ENCODE measurements around the gene SEMA4B. TPM values are rescaled to one million over a fixed set of nuclear protein-coding genes. Genes with fewer than 3 reads are reported as not detected.

SEMA4B gene
- total and polyA plus RNA-seq, 2 donors (not counting 1 experiment from before 2014, with no cell fraction given), result 285 to 336 TPM

DNA sequence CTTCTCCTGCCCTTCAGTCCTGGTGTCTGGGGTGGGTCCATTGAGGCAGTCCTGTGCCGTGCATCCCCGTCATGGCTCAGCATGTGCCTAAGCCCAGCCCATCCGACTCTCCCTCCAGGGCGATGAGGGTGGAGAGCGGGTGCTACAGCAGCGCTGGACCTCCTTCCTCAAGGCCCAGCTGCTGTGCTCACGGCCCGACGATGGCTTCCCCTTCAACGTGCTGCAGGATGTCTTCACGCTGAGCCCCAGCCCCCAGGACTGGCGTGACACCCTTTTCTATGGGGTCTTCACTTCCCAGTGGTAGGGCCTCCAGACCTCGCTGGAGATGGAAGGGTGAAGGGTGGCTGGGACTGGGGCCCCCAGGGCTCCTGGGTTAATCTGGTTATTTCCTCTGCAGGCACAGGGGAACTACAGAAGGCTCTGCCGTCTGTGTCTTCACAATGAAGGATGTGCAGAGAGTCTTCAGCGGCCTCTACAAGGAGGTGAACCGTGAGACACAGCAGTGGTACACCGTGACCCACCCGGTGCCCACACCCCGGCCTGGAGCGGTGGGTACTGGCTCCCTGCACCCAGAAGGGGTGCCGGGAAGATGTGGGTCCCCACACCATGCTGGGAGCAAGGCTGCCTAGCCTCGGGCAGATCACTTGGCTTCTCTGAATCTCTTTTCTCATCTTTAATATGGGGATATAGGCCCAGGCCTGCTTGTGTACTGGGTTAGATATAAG is 22.5 kb downstream of the SEMA4B start:
- H3K79me2 ChIP-seq (ENCODE audit: control insufficient read depth, insufficient read depth, low read length), result peaks cover 66% of the 10 kb centered on the region
- H3K36me3 ChIP-seq (replicated peaks in 1 of 2; ENCODE audit: control extremely low read depth in 1 of 2, control insufficient read depth in 1 of 2, extremely low read depth in 1 of 2, insufficient read depth in 2 of 2, low read length in 1 of 2), result peaks cover 0 to 94% of the 10 kb centered on the region in 2 experiments
- H3K9me3 ChIP-seq (ENCODE audit: control extremely low read depth in 1 of 3, control insufficient read depth in 2 of 3, insufficient read depth in 1 of 3, low read length in 2 of 3), result no peaks in the 10 kb centered on the region
- ChIA-PET POLR2A (interaction anchor here (0.6 to 0.7 kb wide), 2 partner anchors 60 to 213 kb away, joined by 3 read pairs; no protein-coding TSS in a partner anchor), CTCF (interaction anchor here (1.0 to 12.6 kb wide), 3 partner anchors 9 to 32 kb away, joined by 6 to 274 read pairs (median 169); partner anchors contain the start of gene SEMA4B)
- Mint-ChIP-seq H3K27me3 (no peaks in the 10 kb centered on the region), H3K4me3 (no peak overlapping the region), H3K27ac (peak overlapping the region; percentile 37), H3K9me3 (ENCODE audit: insufficient read depth) (no peaks in the 10 kb centered on the region), H3K4me1 (peaks cover 30% of the 10 kb centered on the region)
- 96% methylated on average over 17 of the region's 22 CpGs for WGBS (ENCODE audit: insufficient coverage)
- H3K27ac ChIP-seq (ENCODE audit: low read length in 2 of 2), result peak overlapping the region in 1 of 2 donors; percentile 23
- H3K27me3 ChIP-seq (replicated peaks in 1 of 4; ENCODE audit: control extremely low read depth in 1 of 4, control insufficient read depth in 3 of 4, insufficient read depth in 4 of 4, low read length in 3 of 4), result no peaks in the 10 kb centered on the region
- H2AFZ ChIP-seq (ENCODE audit: insufficient read depth, low read depth, low read length, poor library complexity, severe bottlenecking), result no peak overlapping the region
- no peak overlapping the region for H3K4me2 ChIP-seq (replicated peaks; ENCODE audit: low read depth, low read length, poor library complexity, severe bottlenecking)
- no peak overlapping the region for H3K9ac ChIP-seq (ENCODE audit: low read length)
- H3K4me3 ChIP-seq (ENCODE audit: control extremely low read depth in 1 of 5, extremely low read depth in 1 of 5, insufficient read depth in 1 of 5, low read depth in 2 of 5, low read length in 4 of 5), result no peak overlapping the region
- peaks cover 66% of the 10 kb centered on the region for H4K20me1 ChIP-seq (ENCODE audit: control insufficient read depth, insufficient read depth, low read length, poor library complexity, severe bottlenecking)
- peaks cover 18 to 28% of the 10 kb centered on the region in 2 donors for H3K4me1 ChIP-seq (ENCODE audit: control insufficient read depth in 2 of 2, insufficient read depth in 2 of 2, low read length in 2 of 2)
- DNase-seq, result no peak
- no peak for ATAC-seq (ENCODE audit: low read depth)
- TF ChIP-seq EZH2 (IDR thresholded peaks at IDR 0.05; ENCODE audit: borderline replicate concordance, insufficient read depth, low read depth, low read length, poor library complexity, severe bottlenecking), result no peak
- TF ChIP-seq, protein P1, sequence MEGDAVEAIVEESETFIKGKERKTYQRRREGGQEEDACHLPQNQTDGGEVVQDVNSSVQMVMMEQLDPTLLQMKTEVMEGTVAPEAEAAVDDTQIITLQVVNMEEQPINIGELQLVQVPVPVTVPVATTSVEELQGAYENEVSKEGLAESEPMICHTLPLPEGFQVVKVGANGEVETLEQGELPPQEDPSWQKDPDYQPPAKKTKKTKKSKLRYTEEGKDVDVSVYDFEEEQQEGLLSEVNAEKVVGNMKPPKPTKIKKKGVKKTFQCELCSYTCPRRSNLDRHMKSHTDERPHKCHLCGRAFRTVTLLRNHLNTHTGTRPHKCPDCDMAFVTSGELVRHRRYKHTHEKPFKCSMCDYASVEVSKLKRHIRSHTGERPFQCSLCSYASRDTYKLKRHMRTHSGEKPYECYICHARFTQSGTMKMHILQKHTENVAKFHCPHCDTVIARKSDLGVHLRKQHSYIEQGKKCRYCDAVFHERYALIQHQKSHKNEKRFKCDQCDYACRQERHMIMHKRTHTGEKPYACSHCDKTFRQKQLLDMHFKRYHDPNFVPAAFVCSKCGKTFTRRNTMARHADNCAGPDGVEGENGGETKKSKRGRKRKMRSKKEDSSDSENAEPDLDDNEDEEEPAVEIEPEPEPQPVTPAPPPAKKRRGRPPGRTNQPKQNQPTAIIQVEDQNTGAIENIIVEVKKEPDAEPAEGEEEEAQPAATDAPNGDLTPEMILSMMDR (IDR thresholded peaks at IDR 0.05), result no peak
- intact Hi-C loops (cut with micrococcal nuclease), result no loop called here

DNA sequence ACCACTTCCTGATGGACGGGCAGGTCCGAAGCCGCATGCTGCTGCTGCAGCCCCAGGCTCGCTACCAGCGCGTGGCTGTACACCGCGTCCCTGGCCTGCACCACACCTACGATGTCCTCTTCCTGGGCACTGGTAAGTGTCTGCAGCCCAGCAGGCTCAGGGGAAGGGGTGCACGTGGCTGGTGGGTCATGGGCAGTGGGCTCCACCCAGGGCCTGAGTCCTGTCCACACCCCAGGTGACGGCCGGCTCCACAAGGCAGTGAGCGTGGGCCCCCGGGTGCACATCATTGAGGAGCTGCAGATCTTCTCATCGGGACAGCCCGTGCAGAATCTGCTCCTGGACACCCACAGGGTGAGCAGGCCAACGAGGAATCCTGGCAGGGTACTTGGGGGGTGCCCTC is 23.9 kb downstream of the SEMA4B start:
- TF ChIP-seq, protein P1 (IDR thresholded peaks at IDR 0.05), result no peak
- TF ChIP-seq EZH2 (IDR thresholded peaks at IDR 0.05; ENCODE audit: borderline replicate concordance, insufficient read depth, low read depth, low read length, poor library complexity, severe bottlenecking), result no peak
- Mint-ChIP-seq H3K27ac (no peak overlapping the region), H3K9me3 (ENCODE audit: insufficient read depth) (no peaks in the 10 kb centered on the region), H3K27me3 (no peaks in the 10 kb centered on the region), H3K4me3 (no peak overlapping the region), H3K4me1 (peaks cover 26% of the 10 kb centered on the region)
- peaks cover 6 to 20% of the 10 kb centered on the region in 2 donors for H3K4me1 ChIP-seq (ENCODE audit: control insufficient read depth in 2 of 2, insufficient read depth in 2 of 2, low read length in 2 of 2)
- no peak overlapping the region for H3K4me2 ChIP-seq (replicated peaks; ENCODE audit: low read depth, low read length, poor library complexity, severe bottlenecking)
- CTCF ChIA-PET, result no interaction called here
- intact Hi-C loops (cut with micrococcal nuclease), result no loop called here
- H3K9ac ChIP-seq (ENCODE audit: low read length), result no peak overlapping the region
- H2AFZ ChIP-seq (ENCODE audit: insufficient read depth, low read depth, low read length, poor library complexity, severe bottlenecking), result no peak overlapping the region
- H3K27ac ChIP-seq (ENCODE audit: low read length in 2 of 2), result no peak overlapping the region
- DNase-seq (no peak), ATAC-seq (ENCODE audit: low read depth) (no peak)
- H3K27me3 ChIP-seq (replicated peaks in 1 of 4; ENCODE audit: control extremely low read depth in 1 of 4, control insufficient read depth in 3 of 4, insufficient read depth in 4 of 4, low read length in 3 of 4), result no peaks in the 10 kb centered on the region
- no peaks in the 10 kb centered on the region for H3K9me3 ChIP-seq (ENCODE audit: control extremely low read depth in 1 of 3, control insufficient read depth in 2 of 3, insufficient read depth in 1 of 3, low read length in 2 of 3)
- H3K79me2 ChIP-seq (ENCODE audit: control insufficient read depth, insufficient read depth, low read length), result peaks cover 52% of the 10 kb centered on the region
- peaks cover 0 to 95% of the 10 kb centered on the region in 2 experiments for H3K36me3 ChIP-seq (replicated peaks in 1 of 2; ENCODE audit: control extremely low read depth in 1 of 2, control insufficient read depth in 1 of 2, extremely low read depth in 1 of 2, insufficient read depth in 2 of 2, low read length in 1 of 2)
- peaks cover 69% of the 10 kb centered on the region for H4K20me1 ChIP-seq (ENCODE audit: control insufficient read depth, insufficient read depth, low read length, poor library complexity, severe bottlenecking)
- POLR2A ChIA-PET, result no interaction called here
- 98% methylated on average over 16 of the region's 17 CpGs for WGBS (ENCODE audit: insufficient coverage)
- no peak overlapping the region for H3K4me3 ChIP-seq (ENCODE audit: control extremely low read depth in 1 of 5, extremely low read depth in 1 of 5, insufficient read depth in 1 of 5, low read depth in 2 of 5, low read length in 4 of 5)
